GM21447 (cell line): ENCODE data around the gene MUTYH.

Experiments
- ATAC-seq: cut with Tn5 transposase; IDR thresholded peaks from one replicate; pipeline ENCODE4 v1.9.1; 2021; ENCODE audit not compliant: unreplicated experiment

MUTYH gene

GRCh38 chr1:45351508-45351907, 11.3 kb upstream of the MUTYH start:
- no peak for ATAC-seq

DNA sequence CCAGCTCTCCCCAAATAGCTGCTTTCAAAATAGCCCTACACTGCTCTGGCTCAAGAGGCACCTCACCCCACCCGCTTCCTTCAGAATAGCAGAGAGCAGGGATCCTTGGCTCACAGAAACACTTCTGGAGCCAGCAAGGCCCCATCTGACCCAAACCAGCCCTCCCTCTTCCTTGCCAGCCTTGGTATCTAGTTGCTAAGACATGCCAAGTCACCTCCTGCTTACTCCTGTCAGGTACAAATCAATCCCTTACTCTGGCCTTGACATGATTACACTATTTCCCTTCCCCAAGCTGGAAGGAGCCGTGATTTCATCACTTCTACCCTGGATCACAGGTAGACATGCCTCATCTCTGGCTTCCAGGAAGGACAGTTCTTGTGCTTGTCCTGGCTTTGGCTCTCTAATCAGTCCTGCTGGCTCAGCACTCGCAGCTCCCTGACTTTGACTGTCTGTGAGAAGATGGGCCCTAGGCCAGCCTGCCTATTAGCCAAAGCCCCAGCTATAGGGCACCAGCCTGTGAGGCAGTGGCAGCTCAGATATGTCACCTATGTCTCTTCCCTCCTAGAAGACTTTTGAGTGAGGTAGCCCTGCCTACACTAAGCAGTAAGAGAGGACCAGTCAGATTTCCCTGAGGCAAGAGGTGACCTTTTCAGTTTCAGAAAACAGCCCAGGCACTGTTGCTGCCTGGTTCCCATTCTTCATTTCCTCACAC, 8.9 kb upstream of the MUTYH start:
- ATAC-seq, result no peak

DNA sequence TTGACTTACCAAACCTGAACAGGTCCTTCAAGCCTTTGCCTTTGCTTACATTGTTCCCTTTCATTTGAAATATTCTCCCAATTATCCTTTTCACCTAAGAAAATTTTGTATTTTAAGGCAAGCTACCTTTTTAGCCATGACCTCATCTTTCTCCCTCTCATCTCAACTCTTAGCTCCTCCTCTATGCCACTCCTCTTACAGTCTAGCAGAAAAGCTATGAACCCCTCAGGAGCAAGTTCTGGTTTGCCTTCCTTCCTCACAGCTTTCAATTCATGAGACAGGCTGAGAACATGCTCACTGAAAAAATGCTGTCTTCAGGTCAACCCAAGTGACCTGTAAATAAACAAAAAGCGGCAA, 8.3 kb upstream of the MUTYH start:
- ATAC-seq, result no peak

DNA sequence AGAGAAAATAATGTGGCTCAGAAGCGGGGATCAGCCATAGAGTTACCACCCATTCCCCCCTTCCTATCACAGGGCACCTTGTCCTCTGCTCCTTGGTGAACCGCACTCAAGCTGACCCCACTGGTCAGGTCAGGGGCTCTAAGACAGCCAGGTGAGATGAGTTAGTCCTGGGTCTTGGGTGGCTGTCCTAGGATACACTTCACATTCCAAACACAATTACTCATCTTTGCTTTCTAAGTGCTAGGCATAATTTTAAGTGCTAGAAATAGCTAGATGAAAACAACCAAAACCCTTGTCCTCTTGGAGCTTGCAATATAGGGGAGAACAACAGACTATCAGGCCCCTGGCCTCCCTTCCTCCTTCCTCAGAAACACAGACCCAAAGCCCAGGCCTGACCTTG, 7.8 kb upstream of the MUTYH start:
- no peak for ATAC-seq

GRCh38 chr1:45346473-45346872, 6.2 kb upstream of the MUTYH start:
- ATAC-seq, result no peak

DNA sequence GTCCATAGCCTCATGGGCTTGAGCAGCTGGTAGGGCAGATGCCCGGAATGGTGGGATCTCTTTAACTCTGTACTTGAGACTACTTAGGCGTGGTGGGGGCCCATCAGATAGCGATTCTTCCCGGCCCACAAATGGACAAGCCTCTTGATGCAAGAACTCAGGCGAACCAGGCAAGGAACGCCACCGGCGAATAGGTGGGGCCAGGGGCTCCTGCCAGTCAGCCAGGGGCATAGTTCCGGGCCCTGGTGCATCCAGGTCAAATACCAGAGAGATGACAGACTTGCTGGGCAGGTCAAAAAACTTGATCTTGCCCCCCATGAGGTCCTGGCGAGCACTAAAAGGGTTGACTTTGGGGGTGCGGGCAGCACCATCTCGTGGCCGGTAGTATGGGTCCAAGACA, 4.8 kb upstream of the MUTYH start:
- ATAC-seq, result no peak

- no peak for ATAC-seq
Observed at GRCh38 chr1:45344499-45344898, 4.3 kb upstream of the MUTYH start.

GRCh38 chr1:45340816-45341466, 701 bp upstream of the MUTYH start:
- ATAC-seq, result no peak

DNA sequence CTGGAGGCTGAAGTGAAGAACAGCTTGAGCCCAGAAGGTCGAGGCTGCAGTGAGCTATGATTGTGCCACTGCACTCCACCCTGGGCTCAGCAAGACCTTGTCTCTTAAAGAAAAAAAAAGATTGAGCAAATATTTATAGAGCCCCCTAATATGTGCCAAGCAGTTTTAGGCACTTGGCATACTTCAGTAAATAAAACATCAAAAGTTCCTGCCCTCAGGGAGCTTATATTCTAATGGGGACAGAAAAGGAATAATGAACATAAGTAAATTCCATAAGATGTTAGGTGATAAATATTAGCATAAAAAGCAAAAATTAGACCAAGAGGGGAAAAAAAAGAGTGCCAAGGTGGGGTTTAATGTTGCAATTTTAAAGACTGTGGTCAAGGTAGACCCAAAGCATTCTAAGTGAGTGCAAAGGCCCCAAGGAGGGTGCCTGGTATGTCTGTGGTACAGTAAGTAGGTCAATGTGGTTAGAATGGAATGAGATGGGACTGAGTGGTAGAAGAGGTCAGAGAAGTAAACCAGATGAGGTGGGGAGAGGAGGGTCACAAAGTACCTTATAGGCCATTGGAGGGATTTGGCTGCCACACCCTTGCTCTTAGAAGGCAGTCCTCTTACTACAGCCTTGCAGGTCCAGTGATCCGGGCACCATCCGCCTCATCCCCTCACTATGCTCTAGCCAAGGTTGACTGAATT, 2.5 kb downstream of the MUTYH start:
- ATAC-seq, result no peak

- ATAC-seq, result no peak
Observed at GRCh38 chr1:45335855-45336324, 4.3 kb downstream of the MUTYH start.

DNA sequence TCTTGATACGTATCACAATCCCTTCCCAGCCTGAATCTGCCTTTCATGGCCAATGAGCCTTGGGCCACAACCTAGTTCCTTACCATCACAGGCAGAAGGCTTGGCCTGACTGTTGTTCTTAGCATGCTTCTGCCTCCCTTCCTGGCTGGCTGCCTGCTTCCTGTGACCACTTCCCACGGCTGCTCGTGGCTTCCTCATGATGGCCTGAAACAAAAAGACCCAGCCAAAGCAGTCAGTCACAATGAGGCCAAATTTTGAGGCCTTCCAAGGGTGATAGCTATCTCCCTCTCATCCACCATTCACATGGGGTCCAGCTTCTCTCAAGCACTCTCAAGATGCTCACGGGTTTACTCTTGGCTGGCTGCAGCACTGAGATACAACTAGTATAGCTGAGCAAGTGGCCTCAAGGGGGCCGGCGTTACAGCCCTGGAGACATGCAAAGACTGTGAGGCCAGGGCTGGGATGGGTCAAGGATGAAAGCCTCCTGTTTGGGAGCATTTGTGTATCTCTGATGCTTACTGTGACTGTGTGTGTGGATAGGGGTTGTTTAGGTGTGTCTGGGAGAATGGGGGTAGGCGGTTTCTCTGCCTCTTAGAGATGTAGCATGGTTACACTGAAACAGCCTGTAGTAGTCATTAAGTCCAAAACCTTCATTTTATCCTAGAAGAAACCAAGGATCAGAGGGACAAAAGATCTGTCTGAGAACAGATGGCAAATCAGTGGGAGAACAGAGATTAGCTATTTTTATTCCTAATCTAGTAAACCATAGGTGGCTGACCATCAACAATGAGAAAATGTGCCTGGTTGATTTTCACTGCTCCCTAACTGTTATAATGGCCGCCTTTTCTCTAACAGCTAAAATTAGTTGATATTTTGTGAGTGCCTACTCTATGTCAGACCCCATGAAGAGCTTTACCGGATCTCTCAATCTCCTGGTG, 5.7 kb downstream of the MUTYH start:
- no peak for ATAC-seq

DNA sequence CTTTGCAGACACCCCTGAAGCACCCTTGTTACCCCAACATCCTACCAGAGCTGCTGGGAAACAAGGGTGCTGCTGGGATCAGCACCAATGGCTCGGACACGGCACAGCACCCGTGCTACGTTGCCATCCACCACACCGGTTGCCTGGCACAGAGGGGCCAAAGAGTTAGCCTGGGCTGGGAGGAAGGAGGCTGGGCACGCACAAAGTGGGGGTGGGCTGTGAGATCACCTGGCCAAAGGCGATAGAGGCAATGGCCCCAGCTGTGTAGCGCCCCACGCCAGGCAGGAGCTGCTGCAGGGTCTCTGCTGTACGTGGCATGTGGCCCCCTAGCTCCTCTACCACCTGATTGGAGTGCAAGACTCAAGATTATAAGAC, 7.9 kb downstream of the MUTYH start:
- no peak for ATAC-seq

DNA sequence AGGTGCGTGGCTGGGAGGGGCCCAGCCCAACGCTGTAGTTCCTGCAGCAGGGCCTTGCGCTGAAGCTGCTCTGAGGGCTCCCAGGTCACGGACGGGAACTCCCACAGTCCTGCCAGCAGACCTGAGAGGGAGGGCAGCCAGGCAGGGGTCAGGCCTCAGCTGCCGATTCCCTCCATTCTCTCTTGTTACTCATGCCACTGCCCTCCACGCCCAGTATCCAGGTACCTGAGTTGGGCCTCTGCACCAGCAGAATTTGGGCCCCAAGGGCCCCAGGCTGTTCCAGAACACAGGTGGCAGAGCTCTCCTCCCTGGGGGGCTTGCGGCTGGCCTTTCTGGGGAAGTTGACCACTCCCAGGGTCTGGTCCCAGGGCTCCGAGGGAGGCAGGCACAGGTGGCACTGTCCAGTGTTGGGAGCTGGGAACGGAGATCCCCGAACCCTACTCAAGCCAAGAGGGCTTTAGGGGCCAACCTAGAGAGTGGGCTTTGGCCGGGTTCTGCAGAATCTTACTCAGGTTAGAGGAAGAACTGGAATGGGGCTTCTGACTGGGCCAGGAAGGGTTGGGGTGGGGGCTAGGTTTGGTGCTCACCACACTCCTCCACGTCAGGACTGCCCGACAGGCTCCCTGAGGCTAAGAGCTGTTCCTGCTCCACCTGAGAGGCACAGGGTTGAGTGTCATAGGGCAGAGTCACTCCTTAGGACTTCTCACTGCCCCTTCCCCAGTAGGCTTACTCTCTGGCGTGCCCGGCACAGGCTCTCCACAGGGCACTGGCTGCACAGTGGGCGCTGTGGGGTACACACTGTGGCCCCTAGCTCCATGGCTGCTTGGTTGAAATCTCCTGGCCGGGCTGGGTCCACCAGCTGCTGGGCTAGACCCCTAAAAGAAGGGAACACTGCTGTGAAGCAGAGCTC, 8.5 kb downstream of the MUTYH start:
- no peak for ATAC-seq

DNA sequence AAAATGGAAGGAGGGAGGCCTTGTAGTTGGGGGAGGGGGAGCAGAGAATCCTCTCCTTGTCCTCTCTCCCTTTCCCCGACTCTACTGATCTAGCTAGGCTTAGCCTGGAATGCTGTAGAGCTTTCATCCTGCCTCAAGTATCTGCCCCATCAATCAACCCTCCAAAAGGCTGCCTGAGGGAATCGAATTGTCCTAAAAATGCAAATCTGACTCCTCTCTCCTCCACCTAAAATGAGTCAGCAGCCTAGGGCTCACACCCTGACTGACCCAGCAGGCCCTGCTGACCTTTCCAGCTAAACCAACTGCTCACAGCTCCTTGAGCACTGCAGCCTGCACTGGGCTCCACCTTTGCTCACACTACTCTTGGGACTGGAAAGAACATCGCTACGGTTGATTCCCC, 10.8 kb downstream of the MUTYH start:
- no peak for ATAC-seq

DNA sequence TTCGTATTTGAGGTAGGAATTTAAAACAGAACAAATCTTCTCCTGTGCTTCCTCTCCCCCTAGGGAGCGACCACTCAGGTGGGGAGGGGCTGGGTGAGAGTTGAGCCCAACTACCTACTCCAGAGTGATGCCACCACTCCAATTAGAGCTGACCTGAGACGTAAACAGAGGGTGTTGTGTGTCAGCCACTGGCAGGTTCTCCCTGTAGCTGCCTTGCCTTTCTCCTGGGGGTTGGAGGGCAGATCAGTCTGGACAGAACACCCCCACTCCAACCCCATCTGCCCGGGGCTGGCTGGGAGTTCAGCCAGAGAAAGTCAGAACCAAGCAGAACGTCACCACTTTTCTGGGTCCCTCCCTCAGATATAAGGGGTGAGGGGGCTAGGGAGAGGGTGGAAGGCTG, 11.6 kb downstream of the MUTYH start:
- ATAC-seq, result no peak

DNA sequence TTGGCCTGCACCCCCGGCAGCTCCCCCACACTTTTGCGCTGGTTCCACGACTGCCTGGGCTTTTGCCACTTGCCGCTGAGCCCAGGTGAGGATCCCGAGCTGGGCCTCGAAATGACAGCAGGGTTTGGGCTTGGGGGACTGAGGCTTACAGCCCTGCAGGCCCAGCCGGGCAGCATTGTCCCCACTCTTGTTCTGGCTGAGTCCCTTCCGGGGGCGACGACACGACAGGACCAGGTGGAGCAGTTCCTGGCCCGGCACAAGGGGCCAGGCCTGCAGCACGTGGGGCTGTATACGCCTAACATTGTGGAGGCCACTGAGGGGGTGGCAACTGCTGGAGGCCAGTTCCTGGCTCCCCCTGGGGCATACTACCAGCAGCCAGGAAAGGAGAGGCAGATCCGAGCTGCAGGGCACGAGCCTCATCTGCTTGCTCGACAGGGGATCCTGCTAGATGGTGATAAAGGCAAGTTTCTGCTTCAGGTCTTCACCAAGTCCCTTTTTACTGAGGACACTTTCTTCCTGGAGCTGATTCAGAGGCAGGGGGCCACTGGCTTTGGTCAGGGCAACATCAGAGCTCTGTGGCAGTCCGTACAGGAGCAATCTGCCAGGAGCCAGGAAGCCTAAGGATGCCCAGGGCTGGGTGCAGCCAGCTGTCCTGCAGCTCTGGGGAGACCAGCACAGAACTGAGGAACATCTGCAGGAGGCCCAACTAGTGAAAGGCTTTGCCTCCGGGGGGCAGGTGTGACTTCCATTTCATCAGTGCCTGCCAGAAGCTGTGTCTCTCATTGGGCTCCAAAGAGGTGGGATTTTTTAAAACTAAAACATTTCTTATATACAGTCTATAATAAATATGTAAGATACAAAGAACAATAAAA, 12.4 kb downstream of the MUTYH start:
- ATAC-seq, result no peak

- ATAC-seq, result no peak
Observed at GRCh38 chr1:45326627-45327623, 13.3 kb downstream of the MUTYH start, which contains the start of gene HPDL. TSS of gene HPDL (plus strand) at chr1:45326895. CDS start at chr1:45327149, 254 bp downstream.
